Colonic mucosa (tissue), 4 donors: ENCODE data around the gene EMC8. TPM values are rescaled to one million over a fixed set of nuclear protein-coding genes. Genes with fewer than 3 reads are reported as not detected.

Experiments
- DNase-seq: peaks from one replicate; pipeline ENCODE4 v3.0.0-alpha.2; 2020
- H3K27ac ChIP-seq: fragments of 200-600 bp; one replicate; pipeline ENCODE4 v1.8.0; 2021
- H3K27me3 ChIP-seq: fragments of 200-600 bp; one replicate; pipeline ENCODE4 v1.8.0; 2021
- H3K36me3 ChIP-seq: fragments of 200-600 bp; one replicate; pipeline ENCODE4 v1.8.0; 2021
- H3K4me1 ChIP-seq: fragments of 200-600 bp; one replicate; pipeline ENCODE4 v1.8.0; 2021; ENCODE audit warnings: mild to moderate bottlenecking
- H3K4me3 ChIP-seq: fragments of 200-600 bp; one replicate; pipeline ENCODE4 v1.8.0; 2021
- H3K9ac ChIP-seq, 2 donors: one replicate each; pipeline ENCODE4 v1.7.0; 2013; ENCODE audit warnings: control low read depth in 2 of 2, low read depth in 2 of 2, low read length in 2 of 2
- H3K9me3 ChIP-seq: fragments of 200-600 bp; one replicate; pipeline ENCODE4 v1.8.0; 2021
- CTCF ChIP-seq: fragments of 200-600 bp; IDR thresholded peaks from one replicate; pipeline ENCODE4 v1.8.0; 2022; ENCODE audit warnings: antibody characterized with exemption, mild to moderate bottlenecking
- intact Hi-C: fragments of 100-400 bp; cut with DNase I; formaldehyde crosslinking; loops from one replicate; pipeline ENCODE4 v1.14.1; 2022
- total RNA-seq, 2 donors: library from RNA; stranded (reverse); fragmentation: NEBNext Ultra II Directional in 1 of 2; extraction: Animal tissue kit (Norgen Biotek cat#: 25700) in 1 of 2; gene quantifications; one replicate each; pipeline ENCODE4 v1.2.1, GENCODE V29; 2021
- donor health status: healthy.
- donor health status: DM: no; HTN: no; CAD: no.
- donor health status: DM: no; HTN: no; CAD: no.

Gene EMC8
- total RNA-seq, 2 donors from 2014 or later, result 30.6 to 49.8 TPM

GRCh38 chr16:85774811-85775210, 24.5 kb downstream of the EMC8 start:
- no peak overlapping the region for H3K9ac ChIP-seq
- intact Hi-C loops, result no loop called here
- no peaks in the 10 kb centered on the region for H3K36me3 ChIP-seq
- DNase-seq, result no peak
- H3K4me3 ChIP-seq, result no peak overlapping the region
- H3K9me3 ChIP-seq, result no peaks in the 10 kb centered on the region
- TF ChIP-seq CTCF, result no peak
- no peaks in the 10 kb centered on the region for H3K27me3 ChIP-seq
- H3K27ac ChIP-seq, result no peak overlapping the region
- H3K4me1 ChIP-seq, result no peaks in the 10 kb centered on the region

DNA sequence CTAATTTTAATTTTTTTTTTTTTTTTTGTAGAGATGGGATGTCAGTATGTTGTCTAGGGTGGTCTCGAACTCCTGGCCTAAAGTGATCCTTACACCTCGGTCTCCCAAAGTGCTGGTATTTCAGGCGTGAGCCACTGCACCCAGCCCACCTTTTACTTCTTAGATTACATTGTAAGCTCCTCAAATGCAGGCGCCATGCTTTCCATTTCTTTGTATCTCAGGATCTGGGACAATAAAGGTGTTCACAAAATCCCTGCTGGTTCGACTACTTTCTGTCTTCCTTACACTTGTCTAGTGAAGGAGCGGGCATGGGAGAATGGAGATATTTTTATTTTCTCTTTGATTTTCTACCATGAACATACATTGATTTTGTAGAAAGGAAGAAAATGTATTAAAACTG, 25.2 kb downstream of the EMC8 start:
- Histone ChIP-seq H3K36me3 (no peaks in the 10 kb centered on the region), H3K4me3 (no peak overlapping the region), H3K9me3 (no peaks in the 10 kb centered on the region), H3K27ac (no peak overlapping the region), H3K4me1 (no peaks in the 10 kb centered on the region), H3K9ac (no peak overlapping the region), H3K27me3 (no peaks in the 10 kb centered on the region)
- intact Hi-C loops, result no loop called here
- no peak for DNase-seq
- no peak for TF ChIP-seq CTCF

GRCh38 chr16:85773044-85773443, 26.3 kb downstream of the EMC8 start:
- Histone ChIP-seq H3K27me3 (no peaks in the 10 kb centered on the region), H3K4me3 (no peak overlapping the region), H3K27ac (no peak overlapping the region), H3K36me3 (no peaks in the 10 kb centered on the region), H3K9ac (no peak overlapping the region), H3K4me1 (no peaks in the 10 kb centered on the region), H3K9me3 (no peaks in the 10 kb centered on the region)
- no peak for TF ChIP-seq CTCF
- DNase-seq, result no peak
- intact Hi-C loops, result no loop called here

- no peak for DNase-seq
- no peaks in the 10 kb centered on the region for H3K9me3 ChIP-seq
- intact Hi-C loops, result no loop called here
Measured at GRCh38 chr16:85770741-85771140, 28.6 kb downstream of the EMC8 start.

GRCh38 chr16:85768199-85768598, 31.1 kb downstream of the EMC8 start:
- Histone ChIP-seq H3K9ac (no peak overlapping the region), H3K27ac (no peak overlapping the region), H3K36me3 (no peaks in the 10 kb centered on the region), H3K4me3 (no peak overlapping the region), H3K4me1 (no peaks in the 10 kb centered on the region), H3K9me3 (no peaks in the 10 kb centered on the region), H3K27me3 (no peaks in the 10 kb centered on the region)
- DNase-seq, result no peak
- TF ChIP-seq CTCF, result no peak
- intact Hi-C loops, result no loop called here

More at GRCh38 chr16:85770741-85771140, 28.6 kb downstream of the EMC8 start:
- no peak overlapping the region for H3K4me3 ChIP-seq
- H3K36me3 ChIP-seq, result no peaks in the 10 kb centered on the region
- H3K9ac ChIP-seq, result no peak overlapping the region
- no peak overlapping the region for H3K27ac ChIP-seq
- no peaks in the 10 kb centered on the region for H3K27me3 ChIP-seq
- no peaks in the 10 kb centered on the region for H3K4me1 ChIP-seq
- no peak for TF ChIP-seq CTCF

DNA sequence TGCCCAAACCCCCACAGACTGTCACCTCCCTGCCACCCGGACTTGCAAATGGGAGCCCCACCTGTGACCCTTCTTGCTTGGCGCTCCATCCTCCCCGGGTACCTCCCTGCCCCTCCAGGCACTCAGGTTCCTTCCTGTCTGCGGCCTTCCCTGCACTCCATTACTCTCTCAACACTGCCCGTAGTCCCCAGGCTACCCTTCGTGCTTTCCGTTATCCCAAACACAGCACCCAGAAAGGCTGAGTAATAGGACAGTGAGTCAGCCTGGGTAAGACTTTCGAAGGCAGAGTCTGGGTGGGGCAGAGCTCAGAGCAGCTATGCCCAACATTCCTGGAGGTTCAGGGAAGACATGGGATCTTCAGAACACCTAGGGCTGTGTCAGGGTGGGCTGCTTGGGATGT, 31.8 kb downstream of the EMC8 start:
- no peak for DNase-seq
- H3K36me3 ChIP-seq, result no peaks in the 10 kb centered on the region
- H3K9me3 ChIP-seq, result no peaks in the 10 kb centered on the region
- no peak for TF ChIP-seq CTCF
- intact Hi-C loops, result no loop called here
- H3K27me3 ChIP-seq, result no peaks in the 10 kb centered on the region
- no peaks in the 10 kb centered on the region for H3K4me1 ChIP-seq
- H3K27ac ChIP-seq, result no peak overlapping the region
- no peak overlapping the region for H3K9ac ChIP-seq
- no peak overlapping the region for H3K4me3 ChIP-seq
